Measurements from ENCODE around the gene SRRM3.

DNA sequence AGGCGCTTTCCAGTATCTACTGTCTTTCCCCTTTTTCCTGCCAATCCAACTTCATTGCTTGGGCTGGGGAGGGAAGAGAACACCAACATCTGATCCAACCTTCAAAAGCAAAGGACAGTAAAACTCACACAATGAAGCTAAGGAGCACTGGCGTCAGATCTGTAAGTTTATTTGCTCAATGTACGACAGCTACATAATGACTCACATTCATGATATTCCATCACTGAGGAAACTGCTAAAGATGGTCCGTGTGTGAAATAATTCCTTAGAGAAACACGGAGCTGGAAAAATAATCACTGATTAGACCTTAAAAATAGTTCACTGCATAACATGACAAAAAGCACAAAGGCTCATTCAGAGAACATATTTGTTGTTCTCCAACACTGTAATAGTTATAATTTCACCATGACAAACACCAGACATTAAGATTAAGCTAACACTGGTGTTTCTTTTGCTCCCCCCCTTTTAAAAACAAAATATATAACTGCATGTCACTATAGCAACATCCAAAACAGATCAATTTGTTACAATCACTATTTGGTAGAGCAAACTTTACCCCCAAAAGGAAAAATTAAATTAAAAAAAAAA lies 125.0 kb downstream of the SRRM3 start:
- TF ChIP-seq EZH2phosphoT487 (IDR thresholded peaks at IDR 0.05; ENCODE audit: insufficient read depth, low read depth) (no peak), EZH2 (IDR thresholded peaks at IDR 0.05; ENCODE audit: insufficient read depth, poor library complexity, severe bottlenecking) (no peak)
